H4 (cell line): Measurements from ENCODE around the gene ASMTL. TPM values are rescaled to one million over a fixed set of nuclear protein-coding genes. Genes with fewer than 3 reads are reported as not detected.
"Not testable (repeated sequence)": the region's sequence is repeated elsewhere in the genome, so short reads cannot be mapped to it uniquely, and the experiment has no call there.

Experiments
- DNase-seq: peaks from one replicate; pipeline ENCODE4 v3.0.0-alpha.2; 2015; ENCODE audit warnings: low spot score
- total RNA-seq: library from RNA; depleted of rRNA; stranded (reverse); fragments of >200 nt; shearing (Covaris generic); gene quantifications from 2 replicates; pipeline ENCODE4 v1.2.3, GENCODE V29; 2014

ASMTL gene
- total RNA-seq, 1 experiment from 2014 or later: 5.0 TPM

- DNase-seq: no peak
Measured at GRCh38 chrX:1433646-1434357, 18.9 kb downstream of the ASMTL start.

GRCh38 chrX:1430451-1430850 lies 22.3 kb downstream of the ASMTL start:
- DNase-seq: no peak

DNA sequence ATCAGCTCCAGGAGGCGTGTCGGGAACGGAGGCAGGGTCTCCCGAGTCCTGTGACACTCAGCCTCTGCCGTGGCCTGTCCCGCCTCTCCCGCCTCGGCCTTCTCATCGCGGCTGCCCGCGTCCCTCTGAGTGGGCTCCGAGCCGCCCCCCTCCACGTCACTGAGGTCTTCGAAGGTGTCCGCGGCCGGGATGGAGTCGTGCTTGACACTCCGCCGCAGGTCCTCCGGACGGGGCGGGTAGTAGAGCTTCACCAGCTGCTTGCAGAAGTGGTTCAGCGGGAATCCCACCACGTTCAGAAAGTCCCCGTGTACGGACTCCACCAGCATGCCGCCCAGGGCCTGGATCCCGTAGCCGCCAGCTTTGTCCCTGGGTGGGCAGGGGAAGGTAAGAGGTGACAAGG lies 25.0 kb downstream of the ASMTL start:
- no peak for DNase-seq

DNA sequence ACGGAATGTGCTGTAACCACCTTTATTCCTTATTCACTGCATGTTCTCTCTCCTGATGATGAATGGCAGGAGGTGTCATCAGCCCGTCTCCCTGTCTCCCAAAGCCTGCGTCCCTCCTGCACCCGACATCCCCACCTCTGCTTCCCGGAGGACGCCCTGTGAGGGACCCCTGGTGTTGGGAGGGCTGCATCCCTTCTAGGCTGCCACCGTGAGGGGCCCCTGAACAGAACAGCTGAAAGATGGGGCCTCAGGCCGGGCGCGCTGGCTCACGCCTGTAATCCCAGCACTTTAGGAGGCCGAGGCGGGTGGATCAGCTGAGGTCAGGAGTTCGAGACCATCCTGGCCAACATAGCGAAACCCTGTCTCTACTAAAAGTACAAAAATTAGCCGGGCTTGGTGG lies 26.4 kb downstream of the ASMTL start:
- DNase-seq: not testable (repeated sequence)

DNA sequence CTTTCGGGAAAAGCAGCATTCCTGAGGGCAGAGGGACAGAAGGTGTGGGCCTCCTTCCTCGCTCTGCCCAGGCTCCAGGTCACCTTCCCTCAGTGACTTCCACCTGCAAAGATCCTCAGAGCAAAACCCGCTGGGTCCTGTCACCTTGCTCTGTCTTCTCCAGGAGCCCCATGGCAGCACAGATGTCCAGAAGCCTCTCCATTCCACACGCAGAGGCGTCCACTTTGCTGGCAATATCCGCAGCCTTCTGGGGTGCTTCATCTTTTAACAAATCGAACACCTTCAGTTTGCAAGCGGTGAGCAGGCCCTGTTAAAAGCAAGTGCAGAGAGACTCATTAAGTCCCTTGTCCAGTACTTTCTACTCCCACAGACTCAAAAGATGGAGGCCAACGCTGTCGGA lies 27.3 kb downstream of the ASMTL start:
- DNase-seq: no peak

GRCh38 chrX:1424147-1424851 lies 28.4 kb downstream of the ASMTL start:
- no peak for DNase-seq

GRCh38 chrX:1423215-1423614 lies 29.5 kb downstream of the ASMTL start:
- DNase-seq: no peak

DNA sequence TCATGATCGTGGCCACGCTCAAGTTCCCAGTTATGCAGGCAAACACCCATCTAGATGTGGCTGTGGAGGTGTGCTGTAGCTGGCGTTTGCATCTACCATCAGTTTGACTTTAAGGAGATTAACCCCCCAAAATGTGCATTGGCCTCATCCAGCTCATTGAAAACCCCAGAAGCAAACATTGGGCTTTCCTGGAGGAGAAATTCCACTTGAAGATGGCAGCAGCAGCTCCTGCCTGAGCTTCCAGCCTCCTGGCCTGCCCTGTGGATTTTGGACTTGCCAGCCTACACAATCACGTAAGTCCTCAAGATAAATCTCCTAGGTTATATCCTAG lies 30.6 kb downstream of the ASMTL start:
- DNase-seq: no peak

- no peak for DNase-seq
Measured at GRCh38 chrX:1421433-1422134, 31.1 kb downstream of the ASMTL start.

DNA sequence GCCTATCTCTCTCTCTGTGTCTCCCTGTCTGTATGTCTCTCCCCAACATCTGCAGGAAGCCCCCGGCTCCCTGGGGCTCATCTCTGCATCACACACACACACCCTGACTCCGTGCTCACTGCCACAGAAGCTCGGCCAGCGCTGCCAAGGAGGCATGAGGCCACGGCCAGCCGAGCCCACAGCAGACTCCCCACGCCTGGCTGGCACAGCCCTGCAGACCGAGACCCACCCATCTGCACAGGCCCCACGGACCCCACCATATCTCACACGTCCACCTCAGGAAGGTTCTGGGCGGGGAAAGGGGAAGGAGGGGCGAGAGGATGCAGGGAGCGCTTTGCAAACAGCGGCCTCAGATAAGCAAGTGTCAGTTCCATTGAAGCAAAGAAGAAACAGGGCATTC lies 32.3 kb downstream of the ASMTL start:
- DNase-seq: no peak

- DNase-seq: no peak
Measured at GRCh38 chrX:1419545-1420355, 33.0 kb downstream of the ASMTL start.

DNA sequence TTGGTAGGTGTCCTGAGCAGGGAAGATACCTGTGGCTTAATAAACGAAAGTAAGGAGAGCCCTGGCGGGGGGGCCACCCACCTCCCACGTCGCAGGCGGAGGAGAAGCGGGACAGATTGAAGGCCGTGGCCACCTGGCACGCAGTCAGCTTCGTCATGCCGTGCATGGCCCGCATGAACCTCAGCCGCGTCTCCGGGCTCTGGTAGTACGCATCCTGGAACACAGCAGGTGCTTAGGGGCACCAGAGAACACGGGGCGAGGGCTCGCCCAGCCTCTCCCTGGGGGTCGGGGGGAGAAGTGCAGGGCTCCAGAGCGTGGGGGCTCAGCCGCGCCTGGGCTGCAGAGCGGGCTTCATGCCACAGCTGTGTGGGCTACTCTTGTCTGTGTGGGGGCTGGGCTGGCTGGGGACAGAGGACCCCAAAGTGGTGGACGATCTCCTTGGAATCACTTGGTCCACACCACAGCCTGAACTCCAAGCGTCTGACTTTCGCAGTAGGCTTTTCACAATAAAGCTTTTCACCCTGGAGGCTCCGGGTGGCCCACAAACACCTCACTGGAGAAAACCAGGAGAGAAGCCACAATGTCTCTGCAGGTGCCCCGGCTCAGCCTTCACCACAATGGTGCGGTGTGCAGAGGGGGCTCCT lies 33.7 kb downstream of the ASMTL start:
- no peak for DNase-seq

- DNase-seq: no peak
Measured at GRCh38 chrX:1417921-1418771, 34.6 kb downstream of the ASMTL start.

GRCh38 chrX:1416965-1417760 lies 35.5 kb downstream of the ASMTL start:
- DNase-seq: no peak

GRCh38 chrX:1416327-1416784 lies 36.4 kb downstream of the ASMTL start:
- no peak for DNase-seq

- DNase-seq: no peak
Measured at GRCh38 chrX:1412551-1413161, 40.1 kb downstream of the ASMTL start.

GRCh38 chrX:1411326-1411725 lies 41.4 kb downstream of the ASMTL start:
- DNase-seq: no peak

GRCh38 chrX:1407035-1407434 lies 45.7 kb downstream of the ASMTL start:
- no peak for DNase-seq

DNA sequence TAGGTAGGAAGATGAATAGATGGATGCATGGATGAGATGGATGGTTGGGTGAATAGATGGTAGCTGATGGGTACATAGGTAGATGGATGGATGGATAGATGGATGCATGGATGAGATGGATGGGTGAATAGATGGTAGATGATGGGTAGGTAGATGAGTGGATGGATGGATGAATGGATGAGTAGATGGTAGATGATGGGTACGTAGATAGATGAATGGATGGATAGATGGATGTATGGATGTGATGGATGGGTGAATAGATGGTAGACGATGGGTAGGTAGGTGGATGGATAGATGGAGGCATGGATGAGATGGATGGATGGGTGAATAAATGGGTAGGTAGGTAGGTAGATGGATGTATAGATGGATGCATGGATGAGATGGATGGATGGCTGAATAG lies 46.9 kb downstream of the ASMTL start:
- not testable (repeated sequence) for DNase-seq
